Measurements from ENCODE around the gene IGFBP3. TPM values are rescaled to one million over a fixed set of nuclear protein-coding genes. Genes with fewer than 3 reads are reported as not detected.

IGFBP3 gene
- total and polyA plus RNA-seq, 2 donors from 2014 or later: 50.5 to 193 TPM

DNA sequence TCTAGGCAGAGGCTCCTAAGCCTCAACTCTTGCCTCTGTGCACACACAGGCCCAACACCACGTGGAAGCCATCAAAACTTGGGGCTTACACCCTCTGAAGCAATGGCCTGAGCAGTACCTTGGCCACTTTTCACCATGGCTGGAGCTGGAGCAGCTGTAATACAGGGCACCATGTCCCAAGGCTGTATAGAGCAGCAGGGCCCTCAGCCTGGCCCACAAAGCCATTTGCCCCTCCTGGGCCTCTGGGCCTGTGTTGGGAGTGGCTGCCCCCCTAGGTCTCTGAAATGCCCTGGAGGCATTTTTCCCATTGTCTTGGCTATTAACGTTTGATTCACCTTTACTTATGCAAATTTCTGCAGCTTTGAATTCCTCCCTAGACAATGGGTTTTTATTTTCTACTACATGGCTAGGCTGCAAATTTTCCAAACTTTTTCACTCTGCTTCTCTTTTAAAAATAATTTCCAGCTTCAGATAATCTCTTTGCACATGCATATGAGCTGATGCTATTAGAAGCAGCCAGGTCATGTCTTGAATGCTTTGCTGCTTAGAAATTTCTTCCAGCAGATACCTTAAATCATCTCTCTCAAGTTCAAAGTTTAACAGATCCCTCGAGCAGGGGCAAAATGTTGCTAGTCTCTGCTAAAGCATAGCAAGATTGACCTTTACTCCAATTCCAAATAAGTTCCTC lies 42.5 kb downstream of the IGFBP3 start:
- no peak overlapping the region for H3K4me3 ChIP-seq (ENCODE audit: low read length in 3 of 3)
- TF ChIP-seq, protein P1, sequence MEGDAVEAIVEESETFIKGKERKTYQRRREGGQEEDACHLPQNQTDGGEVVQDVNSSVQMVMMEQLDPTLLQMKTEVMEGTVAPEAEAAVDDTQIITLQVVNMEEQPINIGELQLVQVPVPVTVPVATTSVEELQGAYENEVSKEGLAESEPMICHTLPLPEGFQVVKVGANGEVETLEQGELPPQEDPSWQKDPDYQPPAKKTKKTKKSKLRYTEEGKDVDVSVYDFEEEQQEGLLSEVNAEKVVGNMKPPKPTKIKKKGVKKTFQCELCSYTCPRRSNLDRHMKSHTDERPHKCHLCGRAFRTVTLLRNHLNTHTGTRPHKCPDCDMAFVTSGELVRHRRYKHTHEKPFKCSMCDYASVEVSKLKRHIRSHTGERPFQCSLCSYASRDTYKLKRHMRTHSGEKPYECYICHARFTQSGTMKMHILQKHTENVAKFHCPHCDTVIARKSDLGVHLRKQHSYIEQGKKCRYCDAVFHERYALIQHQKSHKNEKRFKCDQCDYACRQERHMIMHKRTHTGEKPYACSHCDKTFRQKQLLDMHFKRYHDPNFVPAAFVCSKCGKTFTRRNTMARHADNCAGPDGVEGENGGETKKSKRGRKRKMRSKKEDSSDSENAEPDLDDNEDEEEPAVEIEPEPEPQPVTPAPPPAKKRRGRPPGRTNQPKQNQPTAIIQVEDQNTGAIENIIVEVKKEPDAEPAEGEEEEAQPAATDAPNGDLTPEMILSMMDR (IDR thresholded peaks at IDR 0.05; ENCODE audit: borderline replicate concordance, extremely low read depth, insufficient read depth): no peak

DNA sequence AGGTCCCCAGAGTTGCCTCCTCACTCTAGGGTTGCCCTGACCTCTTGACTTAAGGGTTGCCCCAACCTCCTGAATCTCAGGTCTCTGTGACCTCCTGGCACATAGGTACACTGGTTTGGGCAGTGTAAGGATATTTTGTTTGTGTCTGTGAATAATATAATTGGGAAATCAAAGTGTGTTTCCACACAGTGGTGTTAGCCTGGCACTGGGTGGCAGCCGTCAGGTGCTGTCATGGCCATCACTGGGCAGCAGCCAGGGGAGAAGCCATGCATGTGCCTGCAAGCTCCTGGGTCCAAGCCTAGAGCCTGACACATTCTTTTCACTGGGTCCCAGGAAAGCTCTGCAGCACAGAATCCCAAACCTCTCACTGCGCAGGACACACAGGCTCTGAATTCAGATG lies 44.6 kb downstream of the IGFBP3 start:
- no peak for FAIRE-seq

More for the DNA sequence above, 42.5 kb downstream of the IGFBP3 start:
- Histone ChIP-seq H3K27me3 (ENCODE audit: control insufficient read depth, insufficient read depth, low read length) (no peaks in the 10 kb centered on the region), H3K9ac (ENCODE audit: low read length in 3 of 3) (no peak overlapping the region), H3K4me1 (ENCODE audit: control insufficient read depth in 2 of 3, insufficient read depth in 2 of 3, low read depth in 1 of 3, low read length in 3 of 3) (no peaks in the 10 kb centered on the region), H3K27ac (ENCODE audit: low read depth in 2 of 2, low read length in 2 of 2) (no peak overlapping the region), H3K9me3 (ENCODE audit: control insufficient read depth in 2 of 3, insufficient read depth in 1 of 3, low read length in 3 of 3) (peaks cover 0 to 3% (median 0%) of the 10 kb centered on the region in 3 donors), H3K36me3 (ENCODE audit: control insufficient read depth in 2 of 3, insufficient read depth in 3 of 3, low read length in 3 of 3) (no peaks in the 10 kb centered on the region)
- DNase-seq: no peak
- intact Hi-C loops (cut with DNase I): no loop called here
- no peak for FAIRE-seq

DNA sequence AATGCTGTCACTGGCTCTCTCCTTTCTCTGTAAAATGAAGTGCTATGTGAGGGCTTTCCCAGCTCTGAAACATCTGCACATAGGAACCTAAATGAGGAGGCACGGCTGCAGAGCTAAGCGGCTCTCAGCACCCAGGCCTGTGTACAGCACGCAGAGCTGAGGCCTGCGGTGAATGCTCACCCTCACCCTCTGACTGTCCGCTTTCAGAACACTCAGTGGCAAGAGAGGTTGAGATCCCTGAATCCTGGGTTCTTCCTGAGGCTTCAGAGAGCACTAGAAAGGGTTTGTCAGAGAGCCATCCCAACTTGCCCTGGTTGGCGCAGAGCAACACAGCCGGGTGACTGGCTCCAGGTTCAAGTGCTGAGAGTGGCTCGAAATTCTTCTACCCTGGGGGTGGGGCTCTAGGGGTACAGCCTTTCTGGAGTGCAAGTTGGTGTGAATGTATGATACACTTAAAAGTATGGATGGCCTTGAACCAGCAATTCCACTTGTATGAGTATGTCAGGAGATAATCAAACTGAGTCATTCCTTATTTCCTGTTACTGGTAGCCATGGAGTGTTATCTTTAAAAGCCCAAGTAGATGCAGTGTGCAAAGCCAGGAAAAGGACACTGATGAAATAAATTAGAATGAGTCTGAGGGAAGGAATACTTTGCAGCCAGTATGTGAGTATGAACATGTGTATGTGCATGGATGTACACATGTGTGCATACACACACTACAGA lies 46.5 kb downstream of the IGFBP3 start:
- DNase-seq (no peak), FAIRE-seq (no peak)
- TF ChIP-seq, protein P1 (IDR thresholded peaks at IDR 0.05; ENCODE audit: borderline replicate concordance, extremely low read depth, insufficient read depth): no peak
- Histone ChIP-seq H3K27me3 (ENCODE audit: control insufficient read depth, insufficient read depth, low read length) (no peaks in the 10 kb centered on the region), H3K9ac (ENCODE audit: low read length in 3 of 3) (no peak overlapping the region), H3K27ac (ENCODE audit: low read depth in 2 of 2, low read length in 2 of 2) (no peak overlapping the region), H3K4me3 (ENCODE audit: low read length in 3 of 3) (no peak overlapping the region), H3K4me1 (ENCODE audit: control insufficient read depth in 2 of 3, insufficient read depth in 2 of 3, low read depth in 1 of 3, low read length in 3 of 3) (no peaks in the 10 kb centered on the region), H3K9me3 (ENCODE audit: control insufficient read depth in 2 of 3, insufficient read depth in 1 of 3, low read length in 3 of 3) (peaks cover 0 to 3% (median 0%) of the 10 kb centered on the region in 3 donors), H3K36me3 (ENCODE audit: control insufficient read depth in 2 of 3, insufficient read depth in 3 of 3, low read length in 3 of 3) (no peaks in the 10 kb centered on the region)
- intact Hi-C loops (cut with DNase I): no loop called here

More for the DNA sequence above, 44.6 kb downstream of the IGFBP3 start:
- TF ChIP-seq, protein P1 (IDR thresholded peaks at IDR 0.05; ENCODE audit: borderline replicate concordance, extremely low read depth, insufficient read depth): no peak
- H3K9ac ChIP-seq (ENCODE audit: low read length in 3 of 3): no peak overlapping the region
- no peak overlapping the region for H3K4me3 ChIP-seq (ENCODE audit: low read length in 3 of 3)
- no peaks in the 10 kb centered on the region for H3K4me1 ChIP-seq (ENCODE audit: control insufficient read depth in 2 of 3, insufficient read depth in 2 of 3, low read depth in 1 of 3, low read length in 3 of 3)
- intact Hi-C loops (cut with DNase I): no loop called here
- H3K36me3 ChIP-seq (ENCODE audit: control insufficient read depth in 2 of 3, insufficient read depth in 3 of 3, low read length in 3 of 3): no peaks in the 10 kb centered on the region
- H3K27me3 ChIP-seq (ENCODE audit: control insufficient read depth, insufficient read depth, low read length): no peaks in the 10 kb centered on the region
- peaks cover 0 to 3% (median 0%) of the 10 kb centered on the region in 3 donors for H3K9me3 ChIP-seq (ENCODE audit: control insufficient read depth in 2 of 3, insufficient read depth in 1 of 3, low read length in 3 of 3)
- DNase-seq: no peak
- no peak overlapping the region for H3K27ac ChIP-seq (ENCODE audit: low read depth in 2 of 2, low read length in 2 of 2)
